ENCODE results near the gene HOXC12.

Gene HOXC12

GRCh38 chr12:53972152-53972702 lies 17.5 kb downstream of the HOXC12 start:
- no peak overlapping the region for H3K4me3 ChIP-seq (ENCODE audit: low read depth, low read length, poor library complexity, severe bottlenecking)
- no peaks in the 10 kb centered on the region for H3K36me3 ChIP-seq (ENCODE audit: insufficient read depth, low read length)
- no peak overlapping the region for H2AFZ ChIP-seq (ENCODE audit: low read length)
- no peaks in the 10 kb centered on the region for H3F3A ChIP-seq (ENCODE audit: insufficient read depth, low read length)
- H3K9me2 ChIP-seq (ENCODE audit: low read depth, low read length) = no peaks in the 10 kb centered on the region
- H3K79me2 ChIP-seq (ENCODE audit: insufficient read depth, low read length) = no peaks in the 10 kb centered on the region
- no peaks in the 10 kb centered on the region for H3K4me1 ChIP-seq (ENCODE audit: insufficient read depth, low read length, severe bottlenecking)
- H3K4me2 ChIP-seq (ENCODE audit: low read length) = no peak overlapping the region
- no peaks in the 10 kb centered on the region for H4K20me1 ChIP-seq (ENCODE audit: insufficient read depth, low read length)
- H3K9me3 ChIP-seq (ENCODE audit: low read length) = no peaks in the 10 kb centered on the region
- TF ChIP-seq EZH2 (IDR thresholded peaks at IDR 0.05; ENCODE audit: borderline replicate concordance, low read length) (no peak), CTCF (IDR thresholded peaks at IDR 0.05; ENCODE audit: low read length) (no peak)
- H3K27ac ChIP-seq (ENCODE audit: low read depth, low read length, poor library complexity, severe bottlenecking) = no peak overlapping the region
- H3K27me3 ChIP-seq (ENCODE audit: insufficient read depth, low read length) = peaks cover 7% of the 10 kb centered on the region; the same call in 1 of the 2 replicates
- no peak overlapping the region for H3K9ac ChIP-seq (ENCODE audit: low read length)

- no peak within 1 kb of the TSS for H2AFZ ChIP-seq (ENCODE audit: low read length)
- H4K20me1 ChIP-seq (ENCODE audit: insufficient read depth, low read length) = no peaks in the 10 kb centered on the region
- no peak within 1 kb of the TSS for H3K4me3 ChIP-seq (ENCODE audit: low read depth, low read length, poor library complexity, severe bottlenecking)
- H3F3A ChIP-seq (ENCODE audit: insufficient read depth, low read length) = no peaks in the 10 kb centered on the region
- peaks cover under 1% of the 10 kb centered on the region for H3K4me1 ChIP-seq (ENCODE audit: insufficient read depth, low read length, severe bottlenecking)
- H3K9me2 ChIP-seq (ENCODE audit: low read depth, low read length) = no peaks in the 10 kb centered on the region
- no peak within 1 kb of the TSS for H3K9ac ChIP-seq (ENCODE audit: low read length)
- 0 out of 2 replicates have a peak, but pooled peaks cover 3% of the 10 kb centered on the region for H3K27me3 ChIP-seq (ENCODE audit: insufficient read depth, low read length)
- no peak within 1 kb of the TSS for H3K4me2 ChIP-seq (ENCODE audit: low read length)
- H3K9me3 ChIP-seq (ENCODE audit: low read length) = no peaks in the 10 kb centered on the region
- no peak within 1 kb of the TSS for H3K27ac ChIP-seq (ENCODE audit: low read depth, low read length, poor library complexity, severe bottlenecking)
- TF ChIP-seq CTCF (IDR thresholded peaks at IDR 0.05; ENCODE audit: low read length) (no peak), EZH2 (IDR thresholded peaks at IDR 0.05; ENCODE audit: borderline replicate concordance, low read length) (no peak)
- no peaks in the 10 kb centered on the region for H3K36me3 ChIP-seq (ENCODE audit: insufficient read depth, low read length)
- H3K79me2 ChIP-seq (ENCODE audit: insufficient read depth, low read length) = no peaks in the 10 kb centered on the region
Measured at GRCh38 chr12:53972722-53973235, 18.1 kb downstream of the HOXC12 start, which contains the start of gene HOXC11. Gene HOXC11, plus strand, starts transcription at chr12:53973126. Its CDS starts 116 bp downstream, at chr12:53973242.

GRCh38 chr12:53973236-53974042 lies 18.7 kb downstream of the HOXC12 start:
- Histone ChIP-seq H3K36me3 (ENCODE audit: insufficient read depth, low read length) (no peaks in the 10 kb centered on the region), H4K20me1 (ENCODE audit: insufficient read depth, low read length) (no peaks in the 10 kb centered on the region), H3K9me2 (ENCODE audit: low read depth, low read length) (no peaks in the 10 kb centered on the region), H3K9ac (ENCODE audit: low read length) (no peak overlapping the region), H3F3A (ENCODE audit: insufficient read depth, low read length) (no peaks in the 10 kb centered on the region), H3K4me1 (ENCODE audit: insufficient read depth, low read length, severe bottlenecking) (peaks cover 3% of the 10 kb centered on the region), H3K27me3 (ENCODE audit: insufficient read depth, low read length) (no peaks in the 10 kb centered on the region), H3K4me3 (ENCODE audit: low read depth, low read length, poor library complexity, severe bottlenecking) (no peak overlapping the region), H2AFZ (ENCODE audit: low read length) (no peak overlapping the region), H3K79me2 (ENCODE audit: insufficient read depth, low read length) (no peaks in the 10 kb centered on the region), H3K9me3 (ENCODE audit: low read length) (no peaks in the 10 kb centered on the region), H3K4me2 (ENCODE audit: low read length) (no peak overlapping the region), H3K27ac (ENCODE audit: low read depth, low read length, poor library complexity, severe bottlenecking) (no peak overlapping the region)
- TF ChIP-seq EZH2 (IDR thresholded peaks at IDR 0.05; ENCODE audit: borderline replicate concordance, low read length) (no peak), CTCF (IDR thresholded peaks at IDR 0.05; ENCODE audit: low read length) (no peak)

Measured in OCI-LY1 (cell line).